C4-2B (cell line): ENCODE data around the gene SRSF10.

ENCODE experiments used
- CTCF ChIP-seq: fragments of 450-650 bp; conservative IDR thresholded peaks from 2 replicates; pipeline ENCODE4 v1.5.1; 2017; ENCODE audit warnings: mild to moderate bottlenecking
- ZFX ChIP-seq: fragments of 450-650 bp; IDR thresholded peaks from 2 replicates; pipeline ENCODE4 v1.6.1; 2017

- TF ChIP-seq CTCF (no peak), ZFX (no peak)
These were observed 41.5 kb upstream of the SRSF10 start for GRCh38 chr1:24021403-24022266.
